MM.1S (cell line): Measurements from ENCODE around the gene TNFAIP8.

Experiments
- DNase-seq: peaks from one replicate; pipeline ENCODE4 v3.0.0-alpha.2; 2015
- H2AFZ ChIP-seq: fragments of 300-600 bp; sonication (generic); 2 replicates; pipeline ENCODE4 v1.6.0; 2016; ENCODE audit warnings: antibody characterized with exemption, low read length
- H3F3A ChIP-seq: fragments of 300-600 bp; sonication (generic); 2 replicates; pipeline ENCODE4 v1.6.1; 2016; ENCODE audit warnings: mild to moderate bottlenecking, antibody characterized with exemption, low read length, moderate library complexity, mixed read lengths; ENCODE audit not compliant: insufficient read depth
- H3K27ac ChIP-seq: fragments of 300-600 bp; sonication (generic); 2 replicates; pipeline ENCODE4 v1.5.1; 2016; ENCODE audit warnings: mild to moderate bottlenecking, low read length
- H3K27me3 ChIP-seq: fragments of 300-600 bp; sonication (generic); replicated peaks from 2 replicates; pipeline ENCODE4 v1.6.0; 2016; ENCODE audit warnings: low read length; ENCODE audit not compliant: insufficient read depth
- H3K36me3 ChIP-seq: fragments of 300-600 bp; sonication (generic); replicated peaks from 2 replicates; pipeline ENCODE4 v1.6.1; 2016; ENCODE audit warnings: mild to moderate bottlenecking, low read length, mixed read lengths; ENCODE audit not compliant: insufficient read depth
- H3K4me1 ChIP-seq: fragments of 300-600 bp; sonication (generic); 2 replicates; pipeline ENCODE4 v1.6.1; 2016; ENCODE audit warnings: low read length, mixed read lengths
- H3K4me2 ChIP-seq: fragments of 300-600 bp; sonication (generic); 2 replicates; pipeline ENCODE4 v1.6.0; 2016; ENCODE audit warnings: low read depth, low read length
- H3K4me3 ChIP-seq: fragments of 300-600 bp; sonication (generic); 2 replicates; pipeline ENCODE4 v1.5.1; 2016; ENCODE audit warnings: low read length, mixed read lengths
- H3K79me2 ChIP-seq: fragments of 300-600 bp; sonication (generic); 2 replicates; pipeline ENCODE4 v1.6.1; 2016; ENCODE audit warnings: mixed run types, low read length, mixed read lengths
- H3K9ac ChIP-seq: fragments of 300-600 bp; sonication (generic); 2 replicates; pipeline ENCODE4 v1.6.1; 2016; ENCODE audit warnings: low read length, mixed read lengths
- H3K9me2 ChIP-seq: fragments of 300-600 bp; sonication (generic); replicated peaks from 2 replicates; pipeline ENCODE4 v1.6.1; 2016; ENCODE audit warnings: mild to moderate bottlenecking, low read length, mixed read lengths; ENCODE audit not compliant: insufficient read depth
- H3K9me3 ChIP-seq: fragments of 300-600 bp; sonication (generic); replicated peaks from 2 replicates; pipeline ENCODE4 v1.6.1; 2016; ENCODE audit warnings: mild to moderate bottlenecking, low read length, mixed read lengths; ENCODE audit not compliant: insufficient read depth
- H4K20me1 ChIP-seq: fragments of 300-600 bp; sonication (generic); 2 replicates; pipeline ENCODE4 v1.6.1; 2016; ENCODE audit warnings: mild to moderate bottlenecking, low read length, moderate library complexity, mixed read lengths; ENCODE audit not compliant: insufficient read depth
- CTCF ChIP-seq: fragments of 300-600 bp; sonication (generic); IDR thresholded peaks from 2 replicates; pipeline ENCODE4 v1.5.1; 2016; ENCODE audit warnings: antibody characterized with exemption, low read length, mixed read lengths
- EZH2 ChIP-seq: fragments of 300-600 bp; sonication (generic); optimal IDR thresholded peaks from 2 replicates; pipeline ENCODE3; 2017; ENCODE audit warnings: low read depth, mild to moderate bottlenecking, antibody characterized with exemption, low read length, mixed read lengths
- EZH2phosphoT487 ChIP-seq: fragments of 300-600 bp; sonication (generic); IDR thresholded peaks from 2 replicates; pipeline ENCODE4 v1.6.1; 2018; ENCODE audit warnings: antibody characterized with exemption, low read length

Gene TNFAIP8

GRCh38 chr5:119379942-119380547, 24.2 kb downstream of the TNFAIP8 start:
- no peak overlapping the region for H3K27ac ChIP-seq
- TF ChIP-seq EZH2phosphoT487 (no peak), EZH2 (no peak), CTCF (no peak)
- no peaks in the 10 kb centered on the region for H3K9me3 ChIP-seq
- DNase-seq: no peak
- no peak overlapping the region for H3K4me3 ChIP-seq
- peaks cover 26% of the 10 kb centered on the region; the same call in 1 of the 2 replicates for H4K20me1 ChIP-seq
- no peak overlapping the region for H2AFZ ChIP-seq
- H3K79me2 ChIP-seq: peaks cover 97% of the 10 kb centered on the region
- H3K4me2 ChIP-seq: no peak overlapping the region
- H3K36me3 ChIP-seq: no peaks in the 10 kb centered on the region; the same call in 1 of the 2 replicates
- H3K27me3 ChIP-seq: no peaks in the 10 kb centered on the region
- no peaks in the 10 kb centered on the region for H3K4me1 ChIP-seq
- H3K9ac ChIP-seq: no peak overlapping the region
- H3F3A ChIP-seq: no peaks in the 10 kb centered on the region
- no peaks in the 10 kb centered on the region for H3K9me2 ChIP-seq

- no peaks in the 10 kb centered on the region for H3K27me3 ChIP-seq
- H3K9ac ChIP-seq: no peak overlapping the region
- TF ChIP-seq CTCF (no peak), EZH2phosphoT487 (no peak), EZH2 (no peak)
- H2AFZ ChIP-seq: no peak overlapping the region
- no peaks in the 10 kb centered on the region for H3K9me2 ChIP-seq
- no peaks in the 10 kb centered on the region for H3F3A ChIP-seq
- H3K9me3 ChIP-seq: no peaks in the 10 kb centered on the region
- no peaks in the 10 kb centered on the region for H3K4me1 ChIP-seq
- H3K79me2 ChIP-seq: peaks cover 99% of the 10 kb centered on the region
- no peak overlapping the region for H3K4me3 ChIP-seq
- peaks cover 32% of the 10 kb centered on the region; the same call in 1 of the 2 replicates for H4K20me1 ChIP-seq
- H3K4me2 ChIP-seq: no peak overlapping the region
- no peak overlapping the region for H3K27ac ChIP-seq
- DNase-seq: no peak
- no peaks in the 10 kb centered on the region for H3K36me3 ChIP-seq
Measured at GRCh38 chr5:119382169-119382568, 26.4 kb downstream of the TNFAIP8 start.

GRCh38 chr5:119383008-119383407, 27.2 kb downstream of the TNFAIP8 start:
- no peak overlapping the region for H2AFZ ChIP-seq
- no peaks in the 10 kb centered on the region for H3K27me3 ChIP-seq
- DNase-seq: no peak
- no peaks in the 10 kb centered on the region for H3K36me3 ChIP-seq
- TF ChIP-seq CTCF: no peak
- no peak for TF ChIP-seq EZH2phosphoT487
- TF ChIP-seq EZH2: no peak
- peaks cover 29% of the 10 kb centered on the region; the same call in 1 of the 2 replicates for H4K20me1 ChIP-seq
- no peak overlapping the region for H3K4me2 ChIP-seq
- H3K9me2 ChIP-seq: no peaks in the 10 kb centered on the region
- no peak overlapping the region for H3K27ac ChIP-seq
- peaks cover 99% of the 10 kb centered on the region for H3K79me2 ChIP-seq
- 0 out of 2 replicates have a peak, but pooled peaks cover 3% of the 10 kb centered on the region for H3K4me1 ChIP-seq
- H3K9ac ChIP-seq: no peak overlapping the region
- H3F3A ChIP-seq: no peaks in the 10 kb centered on the region
- H3K9me3 ChIP-seq: no peaks in the 10 kb centered on the region
- no peak overlapping the region for H3K4me3 ChIP-seq
